ES-I3 (cell line): ENCODE data around the gene ZNF329.
A peak's percentile ranks its signal among the peaks of the same experiment; 100 is the strongest.

Experiments used
- H3K36me3 ChIP-seq: 2 replicates; pipeline ENCODE4 v1.6.1; 2013; ENCODE audit warnings: mild to moderate bottlenecking, low read length, control low read depth, moderate library complexity; ENCODE audit not compliant: insufficient read depth
- H3K4me1 ChIP-seq: 2 replicates; pipeline ENCODE4 v1.6.1; 2013; ENCODE audit warnings: mild to moderate bottlenecking, control low read depth, low read length; ENCODE audit not compliant: insufficient read depth
- H3K9ac ChIP-seq: 2 replicates; pipeline ENCODE4 v1.6.1; 2013; ENCODE audit warnings: low read depth, mild to moderate bottlenecking, low read length, moderate library complexity
- H3K9me3 ChIP-seq: 2 replicates; pipeline ENCODE4 v1.6.1; 2013; ENCODE audit warnings: mild to moderate bottlenecking, low read length, moderate library complexity; ENCODE audit not compliant: control insufficient read depth, insufficient read depth

The ZNF329 gene

DNA sequence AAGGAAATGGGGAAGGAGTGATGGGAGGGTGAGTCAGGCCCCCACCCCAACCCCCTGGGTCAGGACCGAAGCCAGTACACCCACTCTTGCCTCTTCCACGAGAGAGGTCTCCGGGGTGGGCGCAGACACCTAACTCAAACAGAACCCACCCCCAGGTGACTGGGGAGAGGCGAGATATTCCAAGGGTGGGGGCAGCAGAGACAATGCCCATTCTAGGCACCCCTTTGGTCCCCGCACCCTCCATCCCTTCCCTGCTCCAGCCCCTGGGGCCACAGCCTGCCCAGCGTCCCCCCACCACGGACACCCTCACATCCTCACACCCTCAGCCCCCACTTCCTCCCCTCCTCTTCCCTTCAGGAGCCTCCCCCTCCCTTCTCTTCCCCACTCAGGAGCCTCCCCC, 53.2 kb downstream of the ZNF329 start:
- no peaks in the 10 kb centered on the region for H3K36me3 ChIP-seq
- no peaks in the 10 kb centered on the region for H3K9me3 ChIP-seq
- H3K4me1 ChIP-seq = no peaks in the 10 kb centered on the region
- peak overlapping the region; percentile 29; the same call in 1 of the 2 replicates for H3K9ac ChIP-seq

DNA sequence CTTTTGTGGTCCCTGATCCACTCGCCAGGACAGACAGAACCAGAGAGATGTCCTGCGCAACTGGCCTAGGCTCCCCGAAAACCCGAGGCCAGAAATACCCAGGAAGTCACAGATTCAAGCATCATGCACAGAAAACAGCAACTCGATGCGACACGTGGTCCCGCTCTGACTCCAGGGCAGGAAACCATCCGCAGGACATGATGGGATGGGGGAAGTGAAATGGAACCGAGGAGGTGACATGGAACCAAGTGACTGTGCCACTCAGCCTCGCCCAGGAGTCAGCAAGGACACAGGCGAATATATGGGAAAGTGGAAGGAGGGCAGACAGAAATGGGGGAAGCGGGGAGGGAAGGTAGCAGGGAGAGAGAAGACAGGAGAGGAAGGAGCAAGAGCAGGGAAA, 53.7 kb downstream of the ZNF329 start:
- no peaks in the 10 kb centered on the region for H3K36me3 ChIP-seq
- H3K9ac ChIP-seq = 0 out of 2 replicates have a peak overlapping the region, but pooled peaks have one; percentile 29
- no peaks in the 10 kb centered on the region for H3K4me1 ChIP-seq
- H3K9me3 ChIP-seq = no peaks in the 10 kb centered on the region

DNA sequence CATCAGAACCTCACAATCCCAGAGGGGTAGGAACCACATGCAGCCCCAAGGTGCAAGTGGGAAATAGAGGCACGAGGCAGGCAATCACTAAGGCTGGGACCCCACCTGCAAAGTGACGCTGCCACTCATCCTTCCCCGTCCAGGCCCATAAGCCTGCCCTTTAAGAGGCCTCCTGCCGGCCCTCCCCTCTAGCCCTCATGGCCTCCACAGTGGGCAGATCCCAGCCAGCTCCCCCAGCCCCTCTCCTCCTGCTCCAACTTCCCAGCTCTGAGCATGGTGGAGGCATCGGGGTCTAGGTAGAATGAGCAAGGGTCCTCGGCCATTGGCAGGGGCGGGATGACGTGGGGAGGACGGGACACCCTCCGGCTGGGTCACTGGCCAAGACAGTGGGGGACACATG, 55.3 kb downstream of the ZNF329 start:
- Histone ChIP-seq H3K4me1 (no peaks in the 10 kb centered on the region), H3K36me3 (no peaks in the 10 kb centered on the region), H3K9ac (no peak overlapping the region), H3K9me3 (no peaks in the 10 kb centered on the region)

DNA sequence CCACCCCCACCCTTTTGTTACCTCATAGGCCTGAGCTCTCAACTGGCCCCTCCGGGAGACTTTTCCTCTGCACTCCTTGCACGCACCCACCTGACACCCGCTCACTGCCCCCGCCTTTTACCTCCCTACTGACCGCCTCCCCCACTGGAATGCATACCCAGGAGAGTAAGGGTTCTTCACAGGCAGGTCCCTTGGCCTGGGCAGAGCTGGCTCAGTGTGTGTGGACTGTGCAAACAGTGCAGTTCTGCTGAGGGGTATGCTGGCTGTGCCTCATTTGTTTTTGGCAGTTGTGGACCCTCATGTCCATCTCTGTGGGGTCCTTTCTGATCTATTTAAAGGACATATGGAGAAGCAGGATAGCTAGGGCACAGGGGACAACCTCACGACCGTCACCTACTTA, 57.5 kb downstream of the ZNF329 start:
- Histone ChIP-seq H3K4me1 (no peaks in the 10 kb centered on the region), H3K9me3 (no peaks in the 10 kb centered on the region), H3K36me3 (no peaks in the 10 kb centered on the region), H3K9ac (no peak overlapping the region)

DNA sequence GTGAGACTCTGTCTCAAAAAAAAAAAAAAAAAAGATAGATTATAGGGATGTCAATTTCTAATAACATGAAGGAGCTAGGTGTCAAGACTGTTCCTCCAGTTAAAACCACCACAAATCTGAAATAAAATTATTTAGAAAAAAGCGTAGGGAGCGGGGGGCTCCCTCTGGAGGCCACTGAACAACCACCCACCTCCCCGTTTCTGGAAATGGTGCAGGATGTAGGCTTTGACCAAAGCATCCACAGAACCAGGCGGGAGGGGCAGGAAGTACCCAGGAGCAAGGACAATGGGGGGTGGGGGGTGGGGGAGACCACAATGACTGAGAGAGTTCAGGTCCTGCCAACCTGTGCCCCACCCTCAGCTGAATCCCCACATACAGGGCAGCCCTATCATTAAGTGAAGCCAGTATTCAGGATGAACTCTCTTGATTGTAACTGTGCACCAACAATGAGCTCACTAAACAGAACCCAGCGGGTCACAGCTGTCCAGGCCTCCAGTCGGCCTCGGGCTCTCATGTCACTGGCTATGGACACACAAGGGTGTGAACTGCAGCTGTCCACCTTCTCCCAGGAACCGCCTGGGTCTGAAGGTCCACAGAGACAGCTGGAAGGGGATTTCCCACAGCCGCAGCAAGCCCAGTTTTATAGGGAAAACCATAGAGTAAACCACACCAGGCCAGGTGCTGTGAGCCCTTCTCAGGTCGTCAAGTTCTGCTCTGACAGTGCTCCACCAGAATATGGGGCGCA, 59.2 kb downstream of the ZNF329 start:
- Histone ChIP-seq H3K9ac (no peak overlapping the region), H3K9me3 (no peaks in the 10 kb centered on the region), H3K36me3 (no peaks in the 10 kb centered on the region), H3K4me1 (no peaks in the 10 kb centered on the region)

DNA sequence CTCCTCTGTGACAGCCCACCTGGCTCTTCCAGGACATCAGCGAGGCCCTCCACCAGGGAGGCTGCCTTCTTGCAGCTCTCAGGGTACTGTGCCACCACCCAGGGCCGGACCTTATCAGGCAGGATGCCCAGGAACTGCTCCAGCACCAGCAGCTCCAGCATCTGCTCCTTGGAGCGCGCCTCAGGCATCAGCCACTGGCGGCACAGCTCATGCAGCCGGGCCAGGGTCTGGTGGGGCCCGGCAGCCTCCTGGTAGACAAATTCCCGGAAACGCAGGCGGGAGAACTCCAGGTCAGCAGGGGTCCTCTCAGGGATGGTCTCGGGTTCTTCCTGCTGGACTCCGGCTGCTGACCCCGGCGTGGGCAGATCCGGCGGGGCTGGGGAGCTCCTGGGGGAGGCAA, 60.7 kb downstream of the ZNF329 start:
- Histone ChIP-seq H3K36me3 (no peaks in the 10 kb centered on the region), H3K4me1 (no peaks in the 10 kb centered on the region), H3K9me3 (no peaks in the 10 kb centered on the region), H3K9ac (no peak overlapping the region)

DNA sequence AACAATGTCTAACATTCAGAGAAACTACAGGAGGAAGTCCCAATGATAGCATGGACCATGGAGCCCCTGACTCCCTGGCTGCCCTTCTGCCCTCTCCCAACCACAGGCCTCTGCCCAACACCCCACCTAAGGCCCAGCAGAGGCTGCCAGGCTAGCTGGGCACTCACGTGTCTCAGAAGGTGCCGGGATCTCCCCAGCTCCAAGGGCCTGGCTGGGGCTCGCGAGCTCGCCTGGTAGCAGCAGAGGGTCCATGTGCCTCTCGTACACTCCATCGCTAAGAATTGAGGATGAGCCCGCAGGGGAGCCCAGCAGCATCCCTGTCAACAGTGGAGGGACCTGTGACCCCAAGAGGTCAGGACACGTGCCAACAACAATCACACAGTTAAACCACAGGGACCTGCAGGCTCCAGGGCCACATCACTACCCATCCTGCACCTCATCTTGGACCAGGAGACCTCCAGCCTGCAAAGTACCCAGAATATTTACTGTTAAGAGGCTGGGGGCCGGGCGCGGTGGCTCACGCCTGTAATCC, 62.0 kb downstream of the ZNF329 start:
- Histone ChIP-seq H3K4me1 (no peaks in the 10 kb centered on the region), H3K9ac (no peak overlapping the region), H3K36me3 (no peaks in the 10 kb centered on the region), H3K9me3 (0 out of 2 replicates have a peak, but pooled peaks cover 4% of the 10 kb centered on the region)

DNA sequence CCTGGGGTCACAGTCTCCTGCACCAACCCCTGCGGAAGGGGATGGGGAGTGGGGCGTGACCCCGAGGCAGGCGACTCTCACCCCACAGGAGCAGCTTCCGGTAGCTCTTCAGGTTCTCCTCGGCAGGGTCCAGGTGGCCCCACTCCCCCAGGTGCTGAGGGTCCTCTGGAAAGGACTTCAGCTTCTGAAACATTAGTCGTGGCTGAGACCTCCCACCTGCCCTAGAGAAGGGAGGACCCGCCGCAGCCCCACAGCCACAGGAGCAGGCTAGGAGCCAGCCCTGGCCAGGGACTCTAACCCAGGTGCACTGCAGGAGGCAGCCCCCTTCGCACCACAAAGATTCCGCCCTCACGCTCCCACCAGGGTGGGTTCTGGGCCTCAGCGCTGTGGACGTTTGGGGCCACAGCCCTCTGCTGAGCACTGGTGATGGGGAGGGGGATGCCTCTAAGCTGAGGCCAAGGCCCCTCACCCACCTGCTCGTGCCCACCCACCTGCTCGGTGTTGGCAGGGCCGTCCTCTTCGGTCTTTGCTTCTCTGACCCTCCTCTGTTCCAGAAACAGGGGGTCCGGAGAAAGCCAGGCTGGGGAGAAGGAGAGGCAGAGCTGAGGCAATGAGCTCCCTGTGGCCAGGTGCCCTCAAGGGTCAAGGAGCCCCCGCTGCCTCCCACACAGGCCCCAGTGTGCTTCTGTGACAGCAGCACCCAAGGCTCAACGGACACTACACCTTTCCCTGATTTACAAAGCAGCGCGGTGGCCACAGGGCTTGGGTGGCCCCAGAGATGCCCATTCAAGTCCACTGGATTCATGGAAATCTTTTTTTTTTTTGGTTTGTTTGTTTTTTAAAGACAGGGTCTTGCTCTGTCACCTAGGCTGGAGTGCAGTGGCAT, 63.5 kb downstream of the ZNF329 start:
- H3K4me1 ChIP-seq = no peaks in the 10 kb centered on the region
- H3K9me3 ChIP-seq = 0 out of 2 replicates have a peak, but pooled peaks cover 4% of the 10 kb centered on the region
- H3K9ac ChIP-seq = no peak overlapping the region
- H3K36me3 ChIP-seq = no peaks in the 10 kb centered on the region

DNA sequence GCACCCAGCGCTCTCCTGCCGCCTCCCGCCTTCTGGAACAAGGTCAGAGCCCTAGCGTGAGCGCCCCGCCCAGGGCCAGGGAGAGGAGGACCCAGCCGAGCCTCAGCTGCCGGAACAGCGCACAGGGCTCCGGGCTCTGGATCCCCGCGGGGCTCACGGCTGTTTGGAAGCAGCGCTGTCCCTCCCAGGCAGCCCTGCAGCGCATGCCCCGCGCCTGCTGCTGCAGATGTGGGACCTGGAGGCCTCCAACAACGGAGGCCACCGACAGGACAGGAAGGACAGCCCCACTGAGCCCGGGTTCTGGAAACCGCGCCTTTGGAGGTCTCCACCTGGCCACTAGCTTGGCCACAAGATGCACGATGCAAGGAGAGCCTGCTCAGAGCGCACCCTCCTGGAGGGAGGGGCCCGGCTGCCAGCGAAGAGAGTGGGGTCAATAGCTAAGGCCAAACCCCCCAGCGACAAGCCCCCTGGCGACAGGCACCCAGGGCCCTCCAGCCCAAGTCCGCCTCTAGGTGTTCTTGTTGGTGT, 65.2 kb downstream of the ZNF329 start:
- H3K36me3 ChIP-seq = no peaks in the 10 kb centered on the region
- 0 out of 2 replicates have a peak, but pooled peaks cover 4% of the 10 kb centered on the region for H3K9me3 ChIP-seq
- no peak overlapping the region for H3K9ac ChIP-seq
- no peaks in the 10 kb centered on the region for H3K4me1 ChIP-seq

DNA sequence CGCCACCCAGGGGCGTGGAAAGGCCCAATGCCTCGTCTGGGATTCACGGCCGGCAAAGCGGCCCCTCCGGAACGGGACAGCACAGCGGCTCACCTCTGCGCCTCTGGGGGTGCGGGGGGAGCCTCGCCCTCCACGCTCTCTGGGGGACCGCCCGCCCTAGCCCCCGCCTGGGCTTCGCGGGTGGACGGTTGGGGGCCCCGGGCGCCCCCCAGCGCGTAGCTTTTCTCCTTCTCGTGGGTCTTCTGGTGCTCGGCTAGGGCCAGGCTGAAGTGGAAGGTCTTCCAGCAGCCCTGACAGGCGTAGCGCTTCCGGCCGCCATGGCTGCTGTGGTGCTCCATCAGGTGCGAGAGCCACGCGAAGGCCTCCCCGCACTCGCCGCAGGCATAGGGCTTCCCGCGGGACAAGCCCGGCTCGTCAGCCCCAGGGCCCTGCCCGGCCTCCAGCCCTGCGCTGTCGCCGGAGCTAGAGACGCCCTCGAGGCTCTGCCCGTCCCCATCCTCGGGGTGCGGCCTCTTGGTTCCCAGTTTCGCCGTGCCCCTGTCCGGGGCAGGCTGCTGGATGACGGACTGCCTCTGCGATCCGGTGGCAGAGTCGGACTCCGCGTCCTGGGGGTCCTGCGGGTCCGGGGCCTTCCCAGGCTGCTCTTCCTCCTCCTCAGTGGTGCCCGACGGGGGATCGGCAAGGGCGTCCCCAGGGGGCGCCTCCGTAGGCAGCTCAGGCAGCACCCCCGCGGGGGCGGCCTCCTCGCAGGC, 65.8 kb downstream of the ZNF329 start:
- 0 out of 2 replicates have a peak, but pooled peaks cover 4% of the 10 kb centered on the region for H3K9me3 ChIP-seq
- no peak overlapping the region for H3K9ac ChIP-seq
- no peaks in the 10 kb centered on the region for H3K4me1 ChIP-seq
- H3K36me3 ChIP-seq = no peaks in the 10 kb centered on the region

DNA sequence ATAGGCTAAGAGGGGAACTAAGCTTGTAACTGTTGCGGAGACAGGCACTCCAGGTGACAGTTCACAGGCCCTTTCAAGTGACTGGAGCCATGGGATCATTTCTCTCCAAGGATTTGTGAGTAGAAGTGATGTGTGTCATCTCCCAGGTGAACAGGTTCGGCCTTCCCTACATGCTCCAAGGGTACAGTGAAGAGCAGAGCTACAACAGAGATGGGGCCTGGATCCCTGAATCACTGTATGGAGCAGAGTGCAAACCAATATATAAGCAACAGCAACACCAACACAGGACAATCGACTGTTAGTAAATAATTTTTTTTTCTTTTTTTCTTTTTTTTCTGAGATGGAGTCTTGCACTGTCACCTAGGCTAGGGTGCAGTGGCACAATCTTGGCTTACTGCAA, 67.6 kb downstream of the ZNF329 start:
- Histone ChIP-seq H3K9ac (no peak overlapping the region), H3K4me1 (no peaks in the 10 kb centered on the region), H3K36me3 (no peaks in the 10 kb centered on the region), H3K9me3 (0 out of 2 replicates have a peak, but pooled peaks cover 4% of the 10 kb centered on the region)

DNA sequence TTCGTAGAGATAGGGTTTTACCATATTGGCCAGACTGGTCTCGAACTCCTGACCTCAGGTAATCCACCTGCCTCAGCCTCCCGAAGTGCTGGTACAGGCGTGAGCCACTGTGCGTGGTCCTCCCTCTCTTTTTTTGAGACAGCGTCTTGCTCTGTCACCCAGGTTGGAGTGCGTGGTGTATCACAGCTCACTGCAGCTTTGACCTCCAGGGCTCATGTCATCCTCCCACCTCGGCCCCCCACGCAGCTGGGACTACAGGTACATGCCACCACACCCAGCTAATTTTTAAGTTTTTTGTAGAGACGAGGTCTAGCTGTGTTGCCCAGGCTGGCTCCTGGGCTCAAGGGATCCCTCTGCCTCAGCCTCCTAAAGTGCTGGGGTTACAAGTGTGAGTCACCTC, 70.8 kb downstream of the ZNF329 start:
- no peaks in the 10 kb centered on the region for H3K4me1 ChIP-seq
- H3K9me3 ChIP-seq = 0 out of 2 replicates have a peak, but pooled peaks cover 4% of the 10 kb centered on the region
- H3K36me3 ChIP-seq = no peaks in the 10 kb centered on the region
- H3K9ac ChIP-seq = no peak overlapping the region
